SK-N-SH treated with all-trans-retinoic acid at 6 μM for 48 hours (cell line): ENCODE measurements around the gene SOHLH1.

Experiments used
- ATAC-seq: fragments of 200-7000 bp; cut with Tn5 transposase; 3 replicates; pipeline ENCODE4 v1.9.1; 2020; ENCODE audit warnings: mild to moderate bottlenecking, moderate library complexity
- ARNTL ChIP-seq: fragments of 450-650 bp; formaldehyde crosslinking; IDR thresholded peaks from 2 replicates; pipeline ENCODE4 v1.5.0; 2020; ENCODE audit warnings: low read depth, mild to moderate bottlenecking, moderate library complexity, borderline replicate concordance
- BACH2 ChIP-seq: fragments of 250-450 bp; sonication (Bioruptor Pico); IDR thresholded peaks from 2 replicates; pipeline ENCODE4 v1.9.0; 2021; ENCODE audit warnings: mild to moderate bottlenecking, borderline replicate concordance
- CSDC2 ChIP-seq: fragments of 250-450 bp; sonication (Bioruptor Pico); IDR thresholded peaks from 2 replicates; pipeline ENCODE4 v1.5.0; 2020; ENCODE audit warnings: mild to moderate bottlenecking, moderate library complexity
- CSRNP3 ChIP-seq: fragments of 250-450 bp; sonication (Bioruptor Pico); IDR thresholded peaks from 2 replicates; pipeline ENCODE4 v1.5.1; 2021; ENCODE audit warnings: mild to moderate bottlenecking, moderate library complexity
- ESRRG ChIP-seq: fragments of 250-450 bp; sonication (Bioruptor Pico); IDR thresholded peaks from 2 replicates; pipeline ENCODE4 v1.6.1; 2021; ENCODE audit warnings: mild to moderate bottlenecking
- GLIS3 ChIP-seq: fragments of 250-450 bp; sonication (Bioruptor Pico); IDR thresholded peaks from 2 replicates; pipeline ENCODE4 v1.5.0; 2020; ENCODE audit warnings: mild to moderate bottlenecking, moderate library complexity
- ISL1 ChIP-seq: fragments of 250-450 bp; sonication (Bioruptor Pico); IDR thresholded peaks from 2 replicates; pipeline ENCODE4 v2.1.2; 2022; ENCODE audit warnings: mild to moderate bottlenecking, moderate library complexity
- PATZ1 ChIP-seq: fragments of 250-450 bp; sonication (Bioruptor Pico); IDR thresholded peaks from 2 replicates; pipeline ENCODE4 v1.8.0; 2020; ENCODE audit warnings: mild to moderate bottlenecking, moderate library complexity, borderline replicate concordance
- PPARA ChIP-seq: fragments of 250-450 bp; sonication (Bioruptor Pico); IDR thresholded peaks from 2 replicates; pipeline ENCODE4 v1.5.0; 2020; ENCODE audit warnings: mild to moderate bottlenecking, borderline replicate concordance
- RARB ChIP-seq: fragments of 250-450 bp; sonication (Bioruptor Pico); IDR thresholded peaks from 2 replicates; pipeline ENCODE4 v1.8.0; 2021; ENCODE audit warnings: mild to moderate bottlenecking, moderate library complexity
- SNAI2 ChIP-seq: fragments of 250-450 bp; sonication (Bioruptor Pico); IDR thresholded peaks from 2 replicates; pipeline ENCODE4 v1.5.0; 2020; ENCODE audit warnings: mild to moderate bottlenecking, moderate library complexity
- TCF4 ChIP-seq: fragments of 250-450 bp; sonication (Bioruptor Pico); IDR thresholded peaks from 2 replicates; pipeline ENCODE4 v1.8.0; 2021; ENCODE audit warnings: mild to moderate bottlenecking, moderate library complexity, borderline replicate concordance
- TOX ChIP-seq: fragments of 250-450 bp; sonication (Bioruptor Pico); IDR thresholded peaks from 2 replicates; pipeline ENCODE4 v1.8.0; 2021; ENCODE audit warnings: mild to moderate bottlenecking, moderate library complexity, borderline replicate concordance
- ZC3H10 ChIP-seq: fragments of 250-450 bp; sonication (Bioruptor Pico); IDR thresholded peaks from 2 replicates; pipeline ENCODE4 v1.5.1; 2021; ENCODE audit warnings: mild to moderate bottlenecking, moderate library complexity
- ZFP3 ChIP-seq: fragments of 250-450 bp; sonication (Bioruptor Pico); IDR thresholded peaks from 2 replicates; pipeline ENCODE4 v1.5.0; 2020; ENCODE audit warnings: mild to moderate bottlenecking, moderate library complexity
- ZFP30 ChIP-seq: fragments of 450-650 bp; formaldehyde crosslinking; IDR thresholded peaks from 2 replicates; pipeline ENCODE4 v1.5.0; 2022; ENCODE audit warnings: mild to moderate bottlenecking, moderate library complexity
- ZNF565 ChIP-seq: fragments of 450-650 bp; formaldehyde crosslinking; conservative IDR thresholded peaks from 2 replicates; pipeline ENCODE4 v1.5.0; 2020; ENCODE audit warnings: low read depth, mild to moderate bottlenecking, moderate library complexity
- ZNF70 ChIP-seq: fragments of 450-650 bp; formaldehyde crosslinking; IDR thresholded peaks from 2 replicates; pipeline ENCODE4 v1.5.0; 2020; ENCODE audit warnings: mild to moderate bottlenecking, moderate library complexity
- ZNF8 ChIP-seq: fragments of 450-650 bp; formaldehyde crosslinking; IDR thresholded peaks from 2 replicates; pipeline ENCODE4 v1.5.0; 2020; ENCODE audit warnings: mild to moderate bottlenecking, moderate library complexity
- TF ChIP-seq, protein P1 (sequence below): fragments of 250-450 bp; sonication (Bioruptor Pico); IDR thresholded peaks from 2 replicates; pipeline ENCODE4 v1.5.0; 2020; ENCODE audit warnings: mild to moderate bottlenecking, moderate library complexity
- TF ChIP-seq, protein P2 (sequence below): fragments of 250-450 bp; sonication (Bioruptor Pico); IDR thresholded peaks from 2 replicates; pipeline ENCODE4 v1.5.1; 2020; ENCODE audit warnings: low read depth, mild to moderate bottlenecking, moderate library complexity

Gene SOHLH1

DNA sequence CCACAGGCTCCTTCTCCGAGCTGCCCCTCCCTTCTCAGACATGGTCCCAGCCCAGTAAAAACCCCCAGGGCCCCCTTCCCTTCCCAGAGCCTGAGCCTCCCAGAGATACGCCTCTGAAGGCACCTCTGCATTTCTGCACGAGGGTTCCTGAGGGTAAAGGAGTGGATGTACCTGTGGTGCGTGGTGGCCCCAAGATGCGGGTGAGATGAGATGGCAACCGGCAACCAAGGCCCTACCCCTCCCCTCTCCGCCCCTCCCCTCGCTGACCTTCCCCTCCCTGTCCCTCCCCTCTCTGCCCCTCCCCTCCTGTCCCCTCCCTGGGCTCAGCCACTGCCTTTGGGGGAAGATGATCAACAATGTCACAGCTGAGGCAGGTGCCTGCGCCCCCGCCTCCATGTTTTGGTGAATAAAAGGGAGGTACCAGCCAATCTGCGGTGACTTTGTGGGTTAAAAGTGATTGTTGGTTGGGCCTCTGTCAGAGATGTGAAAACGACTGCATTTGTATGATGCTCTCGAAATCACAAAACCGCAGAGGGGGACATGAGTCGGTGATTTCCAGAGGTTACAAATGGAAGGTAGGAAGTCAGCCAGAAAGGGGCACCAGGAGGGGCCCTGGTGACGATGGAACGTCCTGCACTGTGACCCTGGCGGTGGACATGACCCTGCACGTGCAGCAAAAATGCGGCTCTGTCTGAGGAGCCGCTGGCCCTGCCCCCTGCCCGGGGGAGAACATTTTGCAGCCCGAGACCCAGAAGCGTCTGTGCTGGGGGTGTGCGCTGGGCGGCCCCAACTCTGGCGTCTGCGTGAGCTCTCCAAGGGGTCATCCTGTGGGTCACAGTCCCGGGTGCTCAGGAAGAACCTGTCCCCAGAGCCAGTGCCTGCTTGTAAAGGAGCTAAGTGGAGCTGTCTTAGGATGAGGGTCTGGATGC, 32.5 kb downstream of the SOHLH1 start:
- TF ChIP-seq ZNF8 (CRISPR knock-in tag): no peak
- no peak for TF ChIP-seq ESRRG (CRISPR knock-in tag)
- no peak for TF ChIP-seq BACH2
- no peak for TF ChIP-seq CSDC2 (CRISPR knock-in tag)
- no peak for TF ChIP-seq TCF4 (CRISPR knock-in tag)
- no peak for TF ChIP-seq SNAI2
- no peak for TF ChIP-seq ISL1 (CRISPR knock-in tag)
- no peak for TF ChIP-seq CSRNP3 (CRISPR knock-in tag)
- no peak for TF ChIP-seq TOX
- no peak for TF ChIP-seq ZC3H10 (CRISPR knock-in tag)
- no peak for TF ChIP-seq PATZ1 (CRISPR knock-in tag)
- no peak for TF ChIP-seq PPARA (CRISPR knock-in tag)
- TF ChIP-seq, protein P1, sequence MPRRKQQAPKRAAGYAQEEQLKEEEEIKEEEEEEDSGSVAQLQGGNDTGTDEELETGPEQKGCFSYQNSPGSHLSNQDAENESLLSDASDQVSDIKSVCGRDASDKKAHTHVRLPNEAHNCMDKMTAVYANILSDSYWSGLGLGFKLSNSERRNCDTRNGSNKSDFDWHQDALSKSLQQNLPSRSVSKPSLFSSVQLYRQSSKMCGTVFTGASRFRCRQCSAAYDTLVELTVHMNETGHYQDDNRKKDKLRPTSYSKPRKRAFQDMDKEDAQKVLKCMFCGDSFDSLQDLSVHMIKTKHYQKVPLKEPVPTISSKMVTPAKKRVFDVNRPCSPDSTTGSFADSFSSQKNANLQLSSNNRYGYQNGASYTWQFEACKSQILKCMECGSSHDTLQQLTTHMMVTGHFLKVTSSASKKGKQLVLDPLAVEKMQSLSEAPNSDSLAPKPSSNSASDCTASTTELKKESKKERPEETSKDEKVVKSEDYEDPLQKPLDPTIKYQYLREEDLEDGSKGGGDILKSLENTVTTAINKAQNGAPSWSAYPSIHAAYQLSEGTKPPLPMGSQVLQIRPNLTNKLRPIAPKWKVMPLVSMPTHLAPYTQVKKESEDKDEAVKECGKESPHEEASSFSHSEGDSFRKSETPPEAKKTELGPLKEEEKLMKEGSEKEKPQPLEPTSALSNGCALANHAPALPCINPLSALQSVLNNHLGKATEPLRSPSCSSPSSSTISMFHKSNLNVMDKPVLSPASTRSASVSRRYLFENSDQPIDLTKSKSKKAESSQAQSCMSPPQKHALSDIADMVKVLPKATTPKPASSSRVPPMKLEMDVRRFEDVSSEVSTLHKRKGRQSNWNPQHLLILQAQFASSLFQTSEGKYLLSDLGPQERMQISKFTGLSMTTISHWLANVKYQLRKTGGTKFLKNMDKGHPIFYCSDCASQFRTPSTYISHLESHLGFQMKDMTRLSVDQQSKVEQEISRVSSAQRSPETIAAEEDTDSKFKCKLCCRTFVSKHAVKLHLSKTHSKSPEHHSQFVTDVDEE (CRISPR knock-in tag): no peak
- TF ChIP-seq ZNF70 (CRISPR knock-in tag): no peak
- no peak for TF ChIP-seq ARNTL
- no peak for TF ChIP-seq RARB (CRISPR knock-in tag)
- no peak for TF ChIP-seq ZFP3 (CRISPR knock-in tag)
- no peak for TF ChIP-seq GLIS3 (CRISPR knock-in tag)
- no peak for TF ChIP-seq ZNF565 (CRISPR knock-in tag)
- ATAC-seq: no peak

DNA sequence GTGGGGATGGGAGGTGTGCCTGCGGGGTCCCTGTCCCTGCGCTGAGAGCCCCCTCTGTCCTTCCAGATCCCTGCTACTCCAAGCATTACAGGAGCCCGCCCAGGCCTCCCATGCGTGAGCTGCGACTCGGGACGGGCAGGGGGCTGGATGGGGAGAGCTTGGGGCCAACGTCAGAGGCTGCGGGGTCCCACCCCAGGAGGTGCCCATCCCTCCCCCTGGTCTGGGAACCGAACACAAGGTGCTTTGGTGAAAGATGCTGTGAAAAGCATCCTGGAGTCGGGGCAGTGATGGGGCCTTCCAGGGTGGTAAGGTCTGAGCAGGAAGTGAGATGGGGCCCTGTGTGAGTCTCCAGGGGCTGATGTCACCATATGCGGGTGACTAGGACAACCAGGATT, 33.5 kb downstream of the SOHLH1 start:
- no peak for ATAC-seq
- no peak for TF ChIP-seq ZFP30
- TF ChIP-seq CSDC2 (CRISPR knock-in tag): no peak
- no peak for TF ChIP-seq ISL1 (CRISPR knock-in tag)
- no peak for TF ChIP-seq PATZ1 (CRISPR knock-in tag)
- no peak for TF ChIP-seq PPARA (CRISPR knock-in tag)
- TF ChIP-seq GLIS3 (CRISPR knock-in tag): no peak
- TF ChIP-seq RARB (CRISPR knock-in tag): no peak
- TF ChIP-seq, protein P2, sequence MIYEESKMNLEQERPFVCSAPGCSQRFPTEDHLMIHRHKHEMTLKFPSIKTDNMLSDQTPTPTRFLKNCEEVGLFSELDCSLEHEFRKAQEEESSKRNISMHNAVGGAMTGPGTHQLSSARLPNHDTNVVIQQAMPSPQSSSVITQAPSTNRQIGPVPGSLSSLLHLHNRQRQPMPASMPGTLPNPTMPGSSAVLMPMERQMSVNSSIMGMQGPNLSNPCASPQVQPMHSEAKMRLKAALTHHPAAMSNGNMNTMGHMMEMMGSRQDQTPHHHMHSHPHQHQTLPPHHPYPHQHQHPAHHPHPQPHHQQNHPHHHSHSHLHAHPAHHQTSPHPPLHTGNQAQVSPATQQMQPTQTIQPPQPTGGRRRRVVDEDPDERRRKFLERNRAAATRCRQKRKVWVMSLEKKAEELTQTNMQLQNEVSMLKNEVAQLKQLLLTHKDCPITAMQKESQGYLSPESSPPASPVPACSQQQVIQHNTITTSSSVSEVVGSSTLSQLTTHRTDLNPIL: no peak
